Fibroblast of gingiva (primary cell): ENCODE data around the gene ZNF808.
A peak's percentile ranks its signal among the peaks of the same experiment; 100 is the strongest.
"Not testable (repeated sequence)": the region's sequence is repeated elsewhere in the genome, so short reads cannot be mapped to it uniquely, and the experiment has no call there.

Experiments used
- DNase-seq: peaks from one replicate; pipeline ENCODE4 v3.0.0-alpha.2; 2011; ENCODE audit warnings: low read depth

The ZNF808 gene

DNA sequence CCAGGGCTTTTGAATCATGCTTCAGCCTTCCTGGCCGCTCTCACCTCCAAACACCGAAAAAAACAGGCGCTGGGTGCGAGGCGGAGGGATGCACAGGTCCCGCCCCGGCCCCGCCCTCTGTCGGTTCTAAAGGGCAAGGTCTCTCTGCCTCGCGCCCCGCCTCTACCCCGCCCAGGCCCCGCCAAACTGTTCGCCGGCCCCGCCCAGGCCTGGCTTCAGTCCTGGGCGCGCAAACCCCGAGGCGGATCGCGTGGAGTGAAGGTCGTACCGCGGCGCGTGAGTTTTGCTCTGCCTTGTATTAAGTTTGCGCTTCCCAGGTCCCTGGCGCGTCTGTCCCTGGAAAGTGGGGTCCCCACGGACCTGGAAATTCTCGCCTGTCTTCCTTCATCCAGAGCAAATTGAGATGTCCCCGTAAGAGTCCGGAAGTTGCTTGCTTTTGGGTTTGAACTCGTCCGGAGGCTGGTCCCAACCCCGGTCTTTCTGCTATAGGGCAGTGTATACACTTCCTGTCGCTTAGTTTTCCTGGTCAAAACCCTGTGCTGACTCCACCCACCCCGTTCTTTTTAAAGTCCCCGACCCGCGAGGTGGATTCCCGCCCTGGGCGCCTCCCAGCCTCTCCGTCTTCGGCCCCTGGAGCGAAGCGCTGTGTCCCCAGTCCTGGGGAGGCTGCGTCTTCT lies 8.4 kb downstream of the ZNF808 start:
- peak; percentile 75 for DNase-seq

DNA sequence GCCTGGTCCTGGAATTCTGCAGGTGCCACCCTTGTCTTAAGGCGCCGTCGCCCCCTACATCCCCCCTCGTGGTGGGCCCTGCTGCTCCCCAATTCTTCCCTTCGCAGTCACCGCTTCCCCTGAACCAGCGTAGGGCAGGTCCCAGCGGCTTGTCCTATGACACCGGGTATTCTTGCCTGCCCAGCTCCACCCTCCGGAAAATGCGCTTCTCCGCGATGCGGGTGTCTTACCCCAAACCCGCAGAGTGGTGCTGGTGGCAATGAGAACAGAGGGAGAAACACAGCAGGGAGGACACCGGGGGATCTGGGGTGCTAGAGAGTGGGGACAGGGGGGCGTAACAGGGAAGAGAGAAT lies 9.0 kb downstream of the ZNF808 start:
- DNase-seq: peak; percentile 5

DNA sequence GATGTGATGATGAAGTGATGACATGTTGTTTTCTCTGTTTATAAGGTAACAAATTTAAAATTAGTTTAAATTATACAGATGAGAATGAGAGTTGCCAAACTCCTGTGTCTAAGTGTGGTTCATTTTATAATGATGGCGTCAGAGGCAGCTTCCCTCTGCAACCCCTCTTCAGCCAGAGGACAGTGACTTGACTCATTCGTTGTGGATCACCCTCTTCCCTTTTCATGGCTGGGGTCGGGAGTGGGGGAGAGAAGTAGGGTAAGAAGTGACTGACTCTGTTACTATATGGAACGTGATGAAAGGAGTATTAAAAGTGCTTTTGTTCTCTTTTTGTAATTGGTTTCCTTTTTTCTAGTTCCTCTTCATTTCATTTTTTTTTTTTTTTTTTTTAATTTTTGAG lies 11.3 kb downstream of the ZNF808 start:
- not testable (repeated sequence) for DNase-seq

DNA sequence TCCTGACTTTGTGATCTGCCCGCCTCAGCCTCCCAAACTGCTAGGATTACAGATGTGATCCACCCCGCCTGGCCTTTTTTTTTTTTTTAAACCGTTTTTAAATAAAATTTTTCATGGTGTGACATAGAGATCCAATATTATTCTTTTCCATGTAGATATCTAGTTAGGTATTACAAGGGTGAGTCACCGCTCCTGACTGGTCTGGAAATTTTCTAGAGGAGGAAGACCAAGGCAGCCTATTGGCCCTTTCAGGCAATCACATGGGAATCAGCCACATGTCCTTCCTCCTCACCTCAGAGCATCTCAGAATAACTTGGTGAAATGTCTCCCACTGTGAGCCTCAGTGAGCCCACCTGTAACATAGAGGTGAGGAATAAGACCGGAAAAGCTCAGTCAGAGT lies 13.7 kb downstream of the ZNF808 start:
- DNase-seq: not testable (repeated sequence)

DNA sequence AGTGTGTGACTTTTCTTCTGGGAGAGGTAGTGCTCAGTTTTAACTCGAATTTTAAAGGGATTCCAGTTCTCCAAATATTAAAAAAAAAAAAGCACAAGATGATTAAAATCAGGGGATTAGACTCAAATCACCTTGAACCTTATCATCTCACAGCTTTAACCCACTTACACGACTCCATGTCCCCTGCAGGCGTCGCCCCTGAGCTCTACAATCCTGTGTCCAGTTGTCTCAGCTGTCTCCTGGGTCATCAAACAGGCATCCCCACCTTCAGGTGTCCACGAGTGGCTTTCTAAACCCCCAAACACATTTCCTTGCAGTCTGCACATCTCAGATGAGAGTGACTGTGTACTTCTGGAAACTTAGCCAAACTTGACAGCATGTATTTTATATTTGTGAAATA lies 14.1 kb downstream of the ZNF808 start:
- no peak for DNase-seq

DNA sequence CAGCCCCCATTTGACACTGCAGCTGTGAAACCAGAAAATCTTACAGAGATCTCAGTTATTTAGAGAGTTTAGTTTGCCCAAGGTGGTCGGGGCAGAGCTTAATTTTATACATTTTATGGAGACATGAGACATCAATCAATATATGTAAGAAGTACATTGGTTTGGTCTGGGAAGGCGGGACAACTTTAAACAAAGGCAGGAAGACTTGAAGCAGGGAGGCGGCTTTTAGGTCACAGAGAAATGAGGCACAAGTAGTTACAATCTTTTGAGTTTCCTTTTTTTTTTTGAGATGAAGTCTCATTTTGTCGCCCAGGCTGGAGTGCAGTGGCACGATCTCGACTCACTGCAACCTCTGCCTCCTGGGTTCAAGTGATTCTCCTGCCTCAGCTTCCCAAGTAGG lies 15.1 kb downstream of the ZNF808 start:
- DNase-seq: not testable (repeated sequence)

- DNase-seq: no peak
Measured at GRCh38 chr19:52542984-52543664, 15.7 kb downstream of the ZNF808 start.

DNA sequence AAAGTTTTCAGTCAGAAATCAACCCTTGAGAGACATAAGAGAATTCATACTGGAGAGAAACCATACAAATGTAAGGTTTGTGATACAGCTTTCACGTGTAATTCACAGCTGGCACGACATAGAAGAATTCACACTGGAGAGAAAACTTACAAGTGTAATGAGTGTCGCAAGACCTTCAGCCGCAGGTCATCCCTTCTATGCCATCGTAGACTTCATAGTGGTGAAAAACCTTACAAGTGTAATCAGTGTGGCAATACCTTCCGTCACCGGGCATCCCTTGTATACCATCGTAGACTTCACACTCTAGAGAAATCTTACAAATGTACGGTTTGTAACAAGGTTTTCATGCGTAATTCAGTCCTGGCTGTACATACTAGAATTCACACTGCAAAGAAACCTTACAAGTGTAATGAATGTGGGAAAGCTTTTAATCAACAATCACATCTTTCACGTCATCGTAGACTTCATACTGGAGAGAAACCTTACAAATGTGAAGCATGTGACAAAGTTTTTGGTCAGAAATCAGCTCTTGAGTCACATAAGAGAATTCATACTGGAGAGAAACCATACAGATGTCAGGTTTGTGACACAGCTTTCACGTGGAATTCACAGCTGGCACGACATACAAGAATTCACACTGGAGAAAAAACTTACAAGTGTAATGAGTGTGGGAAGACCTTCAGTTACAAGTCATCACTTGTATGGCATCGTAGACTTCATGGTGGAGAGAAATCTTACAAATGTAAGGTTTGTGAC lies 26.9 kb downstream of the ZNF808 start:
- no peak for DNase-seq

DNA sequence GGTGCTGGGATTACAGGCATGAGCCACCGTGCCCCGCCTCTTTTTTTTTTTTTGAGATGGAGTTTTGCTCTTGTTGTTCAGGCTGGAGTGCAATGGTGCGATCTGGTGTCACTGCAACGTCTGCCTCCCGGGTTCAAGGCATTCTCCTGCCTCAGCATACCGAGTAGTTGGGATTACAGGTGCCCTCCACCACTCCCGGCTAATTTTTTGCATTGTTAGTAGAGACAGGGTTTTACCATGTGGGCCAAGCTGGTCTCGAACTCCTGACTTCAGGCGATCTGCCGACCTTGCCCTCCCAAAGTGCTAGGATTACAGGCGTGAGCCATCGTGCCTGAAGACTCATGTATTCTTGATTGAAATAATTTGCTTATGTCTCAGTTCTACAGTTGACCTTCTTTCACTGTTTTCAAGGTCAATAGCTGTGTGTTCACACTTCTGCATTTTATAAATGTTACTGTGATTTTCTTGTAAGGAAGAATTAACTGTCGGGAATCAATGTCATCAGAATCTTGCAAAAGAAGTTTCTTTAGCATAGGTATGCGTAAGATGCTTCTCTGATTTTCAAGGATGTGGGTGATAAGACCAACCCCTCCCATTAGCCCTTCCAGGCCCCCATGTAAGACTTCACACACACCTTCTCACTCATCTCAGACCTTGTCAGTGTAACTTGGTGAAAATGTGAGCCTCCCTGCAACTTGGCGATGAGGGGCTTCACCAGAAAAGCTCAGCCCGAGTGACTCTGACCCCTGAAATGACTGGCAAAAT lies 29.9 kb downstream of the ZNF808 start:
- no peak for DNase-seq

DNA sequence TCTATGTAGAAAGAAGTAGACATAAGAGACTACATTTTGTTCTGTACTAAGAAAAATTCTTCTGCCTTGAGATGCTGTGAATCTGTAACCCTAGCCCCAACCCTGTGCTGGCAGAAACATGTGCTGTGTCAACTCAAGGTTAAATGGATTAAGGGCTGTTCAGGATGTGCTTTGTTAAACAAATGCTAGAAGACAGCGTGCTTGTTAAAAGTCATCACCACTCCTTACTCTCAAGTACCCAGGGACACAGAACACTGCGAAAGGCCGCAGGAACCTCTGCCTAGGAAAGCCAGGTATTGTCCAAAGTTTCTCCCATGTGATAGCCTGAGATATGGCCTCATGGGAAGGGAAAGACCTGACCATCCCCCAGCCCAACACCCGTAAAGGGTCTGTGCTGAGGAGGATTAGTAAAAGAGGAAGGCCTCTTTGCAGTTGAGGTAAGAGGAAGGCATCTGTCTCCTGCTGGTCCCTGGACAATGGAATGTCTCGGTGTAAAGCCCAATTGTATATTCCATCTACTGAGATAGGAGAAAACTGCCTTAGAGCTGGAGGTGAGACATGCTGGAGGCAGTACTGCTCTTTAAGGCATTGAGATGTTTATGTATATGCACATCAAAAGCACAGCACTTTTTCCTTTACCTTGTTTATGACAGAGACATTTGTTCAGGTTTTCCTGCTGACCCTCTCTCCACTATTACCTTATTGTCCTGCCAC lies 31.4 kb downstream of the ZNF808 start:
- DNase-seq: not testable (repeated sequence)

- not testable (repeated sequence) for DNase-seq
Measured at GRCh38 chr19:52561611-52562010, 34.1 kb downstream of the ZNF808 start.

- DNase-seq: no peak
Measured at GRCh38 chr19:52566121-52566520, 38.7 kb downstream of the ZNF808 start.

DNA sequence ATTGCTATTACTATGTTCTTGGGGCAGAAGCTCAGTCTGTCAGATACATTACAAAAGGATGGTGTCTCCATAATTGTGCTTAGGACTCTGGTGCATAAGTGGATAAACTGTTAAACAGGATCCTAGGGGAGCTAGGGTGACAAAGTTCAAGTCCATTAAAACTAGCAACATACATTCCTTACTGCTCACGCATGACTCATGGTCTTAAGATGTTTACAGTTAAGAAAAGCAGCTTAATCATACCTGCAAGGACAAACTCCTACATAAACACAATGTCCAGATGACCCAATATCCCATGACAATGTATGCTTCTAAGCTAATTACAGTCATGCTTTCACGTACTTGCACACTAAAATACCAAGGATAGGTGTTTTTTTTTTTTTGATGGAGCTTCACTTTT lies 39.1 kb downstream of the ZNF808 start:
- DNase-seq: peak; percentile 29

DNA sequence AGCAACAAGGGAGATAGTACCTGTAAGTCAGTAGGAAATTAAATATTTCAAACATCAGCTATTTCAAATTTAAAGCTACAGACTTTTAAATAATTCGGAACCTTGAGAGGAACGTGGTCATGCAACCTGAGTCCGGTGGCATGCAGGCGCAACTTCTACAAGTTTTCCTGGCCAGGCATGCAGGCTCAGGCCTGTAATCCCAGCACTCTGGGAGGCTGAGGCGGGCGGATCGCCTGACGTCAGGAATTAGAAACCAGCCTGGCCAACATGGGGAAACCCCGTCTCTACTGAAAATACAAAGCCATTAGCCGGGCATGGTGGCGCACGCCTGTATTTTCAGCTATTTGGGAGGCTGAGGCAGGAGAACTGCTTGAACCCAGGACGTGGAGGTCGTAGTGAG lies 40.5 kb downstream of the ZNF808 start:
- DNase-seq: no peak

DNA sequence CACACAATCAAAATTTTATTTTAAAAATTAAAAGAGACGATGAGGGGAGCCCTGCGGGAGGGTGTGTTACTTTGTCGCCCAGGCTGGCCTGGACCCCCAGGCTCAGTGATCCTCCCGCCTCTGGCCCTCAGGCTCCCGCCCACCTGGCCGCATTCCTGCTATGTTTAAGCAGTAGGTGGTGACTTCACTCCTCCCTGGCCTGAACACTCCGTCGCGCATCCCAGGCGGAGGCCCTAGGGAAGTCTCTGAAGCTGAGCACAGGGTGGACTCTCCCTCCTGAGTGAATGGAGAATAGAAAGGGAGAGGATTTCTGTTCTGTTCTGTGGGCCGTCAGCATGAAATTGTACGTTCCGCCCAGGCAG lies 42.2 kb downstream of the ZNF808 start:
- not testable (repeated sequence) for DNase-seq

- peak; percentile 88 for DNase-seq
Measured at GRCh38 chr19:52570000-52570861, 42.8 kb downstream of the ZNF808 start, which contains the start of gene ZNF701. Gene ZNF701 (plus strand): TSS chr19:52570287. CDS start chr19:52574148, 3,861 bp downstream.

DNA sequence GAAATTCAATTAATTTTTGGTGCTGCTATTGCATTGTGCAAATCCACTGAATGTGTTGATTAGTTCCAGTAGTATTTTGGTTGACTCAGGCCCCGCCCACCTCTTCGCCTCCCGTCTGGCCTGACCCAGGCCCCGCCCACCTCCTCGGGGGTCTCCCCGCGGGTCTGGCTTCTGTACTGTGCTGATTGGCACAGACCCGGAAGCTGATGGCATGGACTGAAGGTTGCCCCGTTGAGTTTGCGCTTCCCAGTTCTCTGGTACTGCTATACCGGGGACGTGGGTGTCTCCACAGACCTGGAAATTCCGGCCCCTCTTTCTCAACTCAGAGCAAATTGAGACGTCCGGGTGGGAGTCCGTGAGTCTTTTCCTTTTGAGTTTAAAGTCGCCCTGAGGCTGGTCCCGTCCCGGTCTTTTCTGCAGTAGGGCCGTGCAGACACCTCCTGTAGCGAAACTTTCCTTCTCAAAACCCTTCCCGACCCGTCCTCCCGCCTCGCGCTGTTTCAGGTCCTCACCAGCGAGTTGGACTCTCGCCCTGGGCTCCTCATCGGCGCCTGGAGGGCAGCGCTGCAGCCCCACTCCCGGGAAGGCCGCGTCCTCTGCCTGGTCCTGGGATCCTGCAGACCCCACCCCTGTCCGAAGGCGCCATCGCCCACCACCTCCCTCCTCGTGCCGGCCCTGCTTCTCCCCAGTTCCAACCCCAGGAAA lies 57.4 kb downstream of the ZNF808 start:
- DNase-seq: no peak

GRCh38 chr19:52585604-52586003 lies 58.1 kb downstream of the ZNF808 start:
- DNase-seq: no peak

DNA sequence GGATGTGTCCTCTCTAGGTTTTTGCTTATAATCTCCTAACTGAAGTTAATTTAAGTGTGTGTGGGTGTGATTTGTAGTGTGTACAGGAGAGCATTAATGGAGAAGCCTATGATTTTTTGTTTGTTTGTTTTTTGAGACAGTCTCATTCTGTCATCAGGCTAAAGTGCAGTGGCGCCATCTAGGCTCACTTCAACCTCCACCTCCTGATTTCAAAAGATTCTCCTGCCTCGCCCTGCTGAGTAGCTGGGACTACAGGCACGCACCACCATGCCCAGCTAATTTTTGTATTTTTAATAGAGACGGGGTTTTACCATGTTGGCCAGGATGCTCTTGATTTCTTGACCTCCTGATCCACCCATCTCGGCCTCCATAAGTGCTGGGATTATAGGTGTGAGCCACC lies 63.3 kb downstream of the ZNF808 start:
- no peak for DNase-seq

- no peak for DNase-seq
Measured at GRCh38 chr19:52592301-52592700, 64.8 kb downstream of the ZNF808 start.
